Esophagus mucosa (tissue), 1 donor: ENCODE results near the gene DNAJC7. TPM values are rescaled to one million over a fixed set of nuclear protein-coding genes. Genes with fewer than 3 reads are reported as not detected.
"Not testable (repeated sequence)": the region's sequence is repeated elsewhere in the genome, so short reads cannot be mapped to it uniquely, and the experiment has no call there.

Source experiments
- ATAC-seq: fragments of 200-7000 bp; cut with Tn5 transposase; one replicate; pipeline ENCODE4 v1.9.1; 2020
- total RNA-seq: library from RNA; stranded (reverse); gene quantifications from one replicate; pipeline ENCODE4 v1.2.4, GENCODE V29; 2023
- donor health status: DM: yes; HTN: yes; CAD: no.

DNAJC7 gene
- total RNA-seq, 1 donor from 2014 or later, result 75.5 TPM

- no peak for ATAC-seq
Observed at GRCh38 chr17:41944943-41945342, 72.3 kb downstream of the DNAJC7 start.

GRCh38 chr17:41943492-41943891 is 73.7 kb downstream of the DNAJC7 start:
- no peak for ATAC-seq

DNA sequence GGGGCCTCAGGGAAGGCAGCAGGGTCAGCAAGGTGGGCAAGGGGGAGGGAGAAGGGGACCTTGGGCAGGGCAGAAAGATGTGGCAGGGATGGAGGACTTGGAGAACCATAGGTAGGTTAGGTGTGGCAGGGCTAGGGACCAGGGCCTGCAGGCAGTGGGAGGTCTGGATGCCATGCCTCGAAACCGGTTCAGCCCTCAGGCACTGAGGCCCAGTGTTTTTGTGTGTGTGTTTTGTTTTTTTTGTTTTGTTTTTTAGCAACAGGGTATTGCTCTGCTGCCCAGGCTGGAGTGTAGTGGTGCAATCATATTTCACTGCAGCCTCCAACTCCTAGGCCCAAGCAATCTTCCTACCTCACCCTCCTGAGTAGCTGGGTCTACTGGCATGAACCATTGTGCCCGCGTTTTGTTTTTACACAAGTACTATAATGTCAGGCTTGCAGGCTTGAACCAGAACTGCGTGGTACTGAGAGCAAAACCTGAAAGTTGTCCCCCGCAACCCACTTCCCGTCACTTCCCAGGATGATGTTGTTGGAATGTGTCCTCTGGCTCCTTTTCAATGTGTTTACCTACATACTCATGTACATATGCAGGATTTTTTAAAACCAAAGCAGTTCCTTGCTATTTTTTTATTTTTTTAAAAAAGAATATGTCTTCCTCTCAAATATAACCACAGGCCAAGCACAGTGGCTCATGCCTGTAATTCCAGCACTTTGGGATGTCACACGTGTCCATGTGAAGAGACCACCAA is 74.4 kb downstream of the DNAJC7 start:
- peak; percentile 27 for ATAC-seq

GRCh38 chr17:41941168-41941567 is 76.1 kb downstream of the DNAJC7 start:
- ATAC-seq, result no peak

DNA sequence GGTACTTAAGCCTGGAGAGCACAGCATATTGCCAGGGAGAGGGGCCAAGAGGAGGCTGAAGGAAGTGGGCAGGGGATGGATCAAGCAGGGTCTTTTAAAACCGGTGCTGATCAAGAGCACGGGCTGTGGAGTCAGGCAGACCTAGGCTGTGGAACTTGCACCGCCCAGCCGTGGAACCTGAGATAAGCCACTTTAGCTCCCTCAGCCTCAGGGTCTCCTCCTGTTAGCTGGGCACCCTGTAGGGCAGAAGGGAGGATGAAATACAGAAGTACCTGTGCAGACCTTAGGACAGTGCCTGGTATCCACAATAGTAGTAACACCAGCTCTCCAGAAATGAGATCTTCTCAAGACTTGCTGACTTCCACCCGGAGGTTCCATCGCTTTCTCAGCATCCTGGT is 77.5 kb downstream of the DNAJC7 start:
- ATAC-seq, result no peak

GRCh38 chr17:41939044-41939692 is 78.1 kb downstream of the DNAJC7 start:
- no peak for ATAC-seq

DNA sequence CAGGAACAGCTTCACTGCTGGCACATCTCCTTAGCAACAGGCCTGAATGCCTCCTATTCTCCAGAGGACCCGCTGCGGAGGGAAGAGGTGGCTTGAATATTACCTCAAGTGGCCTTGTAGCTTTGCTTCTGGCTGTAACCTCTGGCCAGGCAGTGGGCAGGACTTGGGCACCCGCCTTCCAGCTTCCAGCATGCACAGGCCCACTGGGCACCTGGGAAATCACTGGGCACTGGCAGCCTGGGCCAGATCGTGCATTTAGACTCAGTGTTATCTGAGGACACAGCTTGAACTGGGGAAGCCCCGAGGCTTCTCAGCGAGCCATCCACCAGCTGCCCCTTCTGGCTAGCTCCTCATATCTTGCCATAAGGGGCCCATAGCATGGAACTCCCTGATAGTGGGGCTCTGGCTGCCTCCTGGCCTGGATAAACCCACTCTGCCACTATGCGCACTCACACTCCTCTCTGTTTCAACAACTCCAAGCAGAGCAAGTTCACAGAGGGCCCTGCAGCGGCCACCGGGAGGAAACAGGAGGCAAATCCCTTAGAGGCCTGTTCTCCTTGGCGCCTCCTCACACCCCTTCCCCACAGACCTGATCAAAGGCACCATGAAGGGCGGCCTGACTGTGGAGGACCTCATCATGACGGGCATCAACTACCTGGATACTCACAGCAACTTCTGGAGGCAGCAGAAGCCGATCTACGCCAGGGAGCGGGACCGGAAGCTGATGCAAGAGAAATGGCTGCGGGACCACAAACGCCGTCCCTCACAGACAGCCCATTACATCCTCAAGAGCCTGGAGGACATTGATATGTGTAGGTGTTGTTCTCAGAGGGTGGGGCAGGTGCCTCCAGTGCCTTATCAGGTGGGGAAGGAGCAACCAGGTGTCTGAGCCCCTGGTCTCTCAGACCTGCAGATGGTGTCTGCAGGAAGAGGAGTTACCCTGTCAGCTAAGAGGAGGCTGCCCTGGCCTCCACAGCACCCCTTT is 79.0 kb downstream of the DNAJC7 start:
- ATAC-seq, result no peak

DNA sequence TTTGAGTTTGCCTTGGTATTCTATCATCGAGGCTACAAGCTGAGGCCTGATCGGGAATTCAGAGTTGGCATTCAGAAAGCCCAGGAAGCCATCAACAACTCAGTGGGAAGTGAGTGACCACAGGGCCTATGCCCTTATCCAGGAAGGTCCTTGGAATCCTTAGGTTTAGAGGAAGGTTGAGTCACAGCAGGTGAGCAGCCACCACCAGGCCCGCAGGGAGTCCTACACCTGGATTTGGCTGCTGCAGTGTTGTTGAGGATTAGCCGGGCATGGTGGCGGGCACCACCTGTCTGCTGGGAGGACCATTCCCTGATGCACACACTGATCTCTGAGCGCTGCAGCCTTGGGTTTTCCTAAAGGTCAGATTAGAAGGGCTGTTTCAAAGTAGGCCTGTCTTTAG is 81.6 kb downstream of the DNAJC7 start:
- peak; percentile 24 for ATAC-seq

GRCh38 chr17:41932816-41933389 is 84.3 kb downstream of the DNAJC7 start:
- ATAC-seq, result no peak

DNA sequence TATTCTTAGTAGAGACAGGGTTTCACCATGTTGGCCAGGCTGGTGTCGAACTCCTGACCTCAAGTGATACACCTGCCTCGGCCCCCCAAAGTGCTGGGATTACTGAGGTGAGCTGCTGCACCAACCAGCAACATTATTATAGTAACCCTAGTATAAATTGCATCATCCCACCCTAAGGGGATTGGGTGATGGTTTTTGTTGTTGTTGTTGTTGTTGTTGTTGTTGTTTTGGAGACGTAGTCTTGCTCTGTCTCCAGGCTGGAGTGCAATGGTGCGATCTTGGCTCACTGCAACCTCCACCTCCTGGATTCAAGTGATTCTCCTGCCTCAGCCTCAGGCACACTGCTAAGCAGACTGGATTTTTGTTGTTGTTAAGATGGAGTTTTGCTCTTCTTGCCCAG is 85.5 kb downstream of the DNAJC7 start:
- ATAC-seq, result not testable (repeated sequence)

GRCh38 chr17:41930833-41931156 is 86.4 kb downstream of the DNAJC7 start:
- ATAC-seq, result not testable (repeated sequence)

GRCh38 chr17:41930009-41930832 is 87.0 kb downstream of the DNAJC7 start, which contains the start of gene ODAD4:
TSS of gene ODAD4 (plus strand) at chr17:41930617. CDS start at chr17:41930724, 107 bp downstream.
- peak; percentile 98 for ATAC-seq

- ATAC-seq, result no peak
Observed at GRCh38 chr17:41928693-41929251, 88.5 kb downstream of the DNAJC7 start.

Other genes with a start within 250 kb of the DNAJC7 start
- 1,050 TPM for gene JUP, start 230.7 kb downstream of the DNAJC7 start, total RNA-seq
- 1.9 TPM for gene P3H4, start 205.5 kb downstream of the DNAJC7 start, total RNA-seq
- 3.1 TPM for gene FKBP10, start 204.4 kb downstream of the DNAJC7 start, total RNA-seq
- gene NT5C3B, start 181.2 kb downstream of the DNAJC7 start, total RNA-seq, result 22.8 TPM
- 0.32 TPM for gene KLHL10, start 179.6 kb downstream of the DNAJC7 start, total RNA-seq
- gene KLHL11, start 152.0 kb downstream of the DNAJC7 start, total RNA-seq, result 6.8 TPM
- gene ACLY, start 98.5 kb downstream of the DNAJC7 start, total RNA-seq, result 161 TPM
- gene ODAD4, start 86.8 kb downstream of the DNAJC7 start, total RNA-seq, result not detected
- gene CNP, start 50.6 kb downstream of the DNAJC7 start, total RNA-seq, result 89.9 TPM
- 30.3 TPM for gene NKIRAS2, start 2.7 kb upstream of the DNAJC7 start, total RNA-seq
- 0.48 TPM for gene C17orf113, start 33.2 kb upstream of the DNAJC7 start, total RNA-seq
- gene ZNF385C, start 81.0 kb upstream of the DNAJC7 start, total RNA-seq, result 0.44 TPM
- gene DHX58, start 95.3 kb upstream of the DNAJC7 start, total RNA-seq, result 6.3 TPM
- 20.8 TPM for gene KAT2A, start 103.9 kb upstream of the DNAJC7 start, total RNA-seq
- not detected for gene HSPB9, start 105.4 kb upstream of the DNAJC7 start, total RNA-seq
- 63.8 TPM for gene RAB5C, start 137.6 kb upstream of the DNAJC7 start, total RNA-seq
- gene KCNH4, start 163.7 kb upstream of the DNAJC7 start, total RNA-seq, result not detected
- gene HCRT, start 168.0 kb upstream of the DNAJC7 start, total RNA-seq, result not detected
- gene GHDC, start 177.1 kb upstream of the DNAJC7 start, total RNA-seq, result 9.0 TPM